ENCODE data around the gene AICDA.
"Not testable (repeated sequence)": the region's sequence is repeated elsewhere in the genome, so short reads cannot be mapped to it uniquely, and the experiment has no call there.

AICDA gene

DNA sequence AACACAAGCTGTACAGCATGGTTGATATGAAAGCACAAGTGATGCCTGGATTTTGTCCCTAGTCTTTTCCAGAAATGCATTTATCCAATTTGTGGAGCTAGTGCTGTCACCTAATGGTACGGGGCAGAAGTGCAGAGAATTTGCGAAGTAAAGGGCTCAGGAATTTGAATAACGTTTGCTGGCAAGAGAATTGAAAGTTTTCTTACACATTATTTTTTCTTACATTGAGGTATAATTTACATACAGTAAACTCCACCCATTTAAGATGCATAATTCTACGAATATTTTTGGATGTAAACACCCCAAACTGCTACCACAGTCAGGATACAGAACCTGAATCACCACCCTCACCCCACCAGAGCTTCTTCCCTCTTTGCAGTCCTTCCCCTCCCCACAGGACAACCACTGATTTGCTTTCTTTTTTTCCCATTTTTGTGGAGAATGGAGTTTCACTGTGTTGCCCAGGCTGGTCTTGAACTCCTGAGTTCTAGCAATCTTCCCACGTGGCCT is 3.5 kb downstream of the AICDA start:
- peak; percentile 77 for FAIRE-seq

- no peak for FAIRE-seq
These were observed 5.8 kb downstream of the AICDA start for GRCh38 chr12:8606890-8607289.

GRCh38 chr12:8605057-8605456 is 7.6 kb downstream of the AICDA start:
- no peak for FAIRE-seq

DNA sequence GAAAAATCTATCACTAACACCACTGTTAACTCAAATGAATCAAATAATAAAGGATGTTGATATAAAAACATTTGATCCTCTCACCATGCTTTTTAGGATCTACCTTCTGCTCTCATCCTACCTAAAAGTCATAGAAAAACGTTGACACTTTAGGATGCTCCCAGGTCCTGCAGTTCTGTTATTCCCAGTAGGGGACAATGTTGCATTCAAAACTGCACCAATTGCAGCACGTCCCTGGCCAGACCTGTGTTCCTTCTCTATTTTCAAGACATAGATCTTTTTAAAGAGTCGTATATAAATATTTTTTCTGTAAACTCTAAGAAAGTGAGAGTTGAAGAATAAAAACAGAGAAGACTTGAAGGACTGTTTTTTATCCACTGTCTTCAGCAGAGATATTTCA is 8.8 kb downstream of the AICDA start:
- no peak for FAIRE-seq

GRCh38 chr12:8603286-8603685 is 9.4 kb downstream of the AICDA start:
- no peak for FAIRE-seq

- FAIRE-seq: no peak
These were observed 16.1 kb downstream of the AICDA start for GRCh38 chr12:8596561-8596960.

DNA sequence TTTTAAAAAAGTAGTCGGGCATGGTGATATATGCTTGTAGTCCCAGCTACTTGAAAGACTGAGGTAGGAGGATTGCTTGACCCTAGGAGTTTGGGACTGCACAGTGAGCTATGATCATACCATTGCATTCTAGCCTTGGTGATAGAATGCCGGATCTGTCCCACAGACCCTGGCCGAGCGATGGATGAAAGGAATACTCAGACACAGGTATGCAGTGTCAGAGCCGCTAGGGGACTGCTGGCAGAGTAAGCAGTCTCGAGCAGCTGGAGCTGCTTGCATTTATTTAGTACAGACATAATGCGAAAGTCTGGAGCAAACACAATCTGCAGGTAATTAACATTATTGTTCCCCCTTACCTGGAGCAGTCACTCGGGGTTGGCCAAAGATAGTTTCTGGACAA is 18.6 kb downstream of the AICDA start:
- no peak for FAIRE-seq

DNA sequence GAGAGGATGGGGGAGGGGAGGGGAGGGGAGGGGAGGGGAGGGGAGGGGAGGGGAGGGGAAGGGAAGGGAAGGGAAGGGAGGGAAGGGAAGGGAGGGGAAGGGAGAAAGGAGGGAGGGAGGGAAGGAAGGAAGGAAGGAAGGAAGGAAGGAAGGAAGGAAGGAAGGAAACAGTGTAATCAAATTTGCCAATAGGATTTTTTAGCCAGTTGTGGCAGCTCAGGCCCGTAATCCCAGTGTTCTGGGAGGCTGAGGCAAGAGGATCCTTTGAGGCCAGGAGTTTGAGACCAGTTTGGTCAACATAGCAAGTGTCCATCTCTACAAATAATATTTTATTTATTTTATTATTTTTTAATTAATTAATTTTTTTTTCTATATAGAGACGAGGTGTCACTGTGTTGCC is 19.4 kb downstream of the AICDA start:
- FAIRE-seq: no peak

- FAIRE-seq: no peak
These were observed 21.7 kb downstream of the AICDA start for GRCh38 chr12:8590842-8591545.

- no peak for FAIRE-seq
These were observed 23.0 kb downstream of the AICDA start for GRCh38 chr12:8589679-8590078.

GRCh38 chr12:8584478-8584877 is 28.2 kb downstream of the AICDA start:
- not testable (repeated sequence) for FAIRE-seq

DNA sequence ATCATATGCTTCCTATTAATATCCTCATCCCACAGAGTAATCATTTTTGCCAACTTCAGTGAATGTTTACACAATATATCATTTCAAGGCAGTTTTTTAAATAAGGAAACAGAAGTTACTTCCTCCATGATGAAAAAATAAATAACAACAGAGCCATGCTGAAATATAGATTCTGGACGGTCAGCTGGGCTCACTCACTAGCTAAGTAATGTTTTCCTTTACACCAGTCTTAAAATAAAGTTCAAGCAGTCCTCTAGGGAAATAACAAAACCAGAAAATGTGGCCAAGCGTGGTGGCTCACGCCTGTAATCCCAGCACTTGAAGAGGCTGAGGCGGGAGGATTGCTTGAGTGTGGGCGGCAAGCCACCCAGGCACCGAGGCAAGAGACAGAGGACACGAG is 28.7 kb downstream of the AICDA start:
- no peak for FAIRE-seq

- FAIRE-seq: no peak
These were observed 31.4 kb downstream of the AICDA start for GRCh38 chr12:8581098-8581784.

DNA sequence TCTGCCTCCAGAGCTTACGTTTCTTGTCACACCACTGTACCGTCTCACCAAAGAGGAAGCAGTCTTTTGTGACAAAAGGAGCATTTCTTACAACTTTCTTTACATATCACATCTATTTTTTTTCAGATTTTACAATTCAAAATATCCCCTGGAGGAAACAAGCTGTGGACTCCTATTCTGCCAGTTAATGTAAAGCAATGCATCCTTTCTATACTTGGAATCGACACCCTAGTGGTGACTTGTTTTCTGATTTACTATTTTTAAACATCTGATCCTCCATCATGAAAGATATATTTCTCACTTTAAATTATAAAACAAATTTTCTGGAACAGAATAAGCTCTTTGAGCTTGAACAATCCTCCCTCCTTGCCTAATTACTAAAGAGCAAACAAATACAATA is 34.8 kb downstream of the AICDA start:
- no peak for FAIRE-seq

GRCh38 chr12:8572507-8572906 is 40.2 kb downstream of the AICDA start:
- no peak for FAIRE-seq

- FAIRE-seq: no peak
These were observed 46.1 kb downstream of the AICDA start for GRCh38 chr12:8566525-8566924.

- not testable (repeated sequence) for FAIRE-seq
These were observed 46.6 kb downstream of the AICDA start for GRCh38 chr12:8566052-8566451.

DNA sequence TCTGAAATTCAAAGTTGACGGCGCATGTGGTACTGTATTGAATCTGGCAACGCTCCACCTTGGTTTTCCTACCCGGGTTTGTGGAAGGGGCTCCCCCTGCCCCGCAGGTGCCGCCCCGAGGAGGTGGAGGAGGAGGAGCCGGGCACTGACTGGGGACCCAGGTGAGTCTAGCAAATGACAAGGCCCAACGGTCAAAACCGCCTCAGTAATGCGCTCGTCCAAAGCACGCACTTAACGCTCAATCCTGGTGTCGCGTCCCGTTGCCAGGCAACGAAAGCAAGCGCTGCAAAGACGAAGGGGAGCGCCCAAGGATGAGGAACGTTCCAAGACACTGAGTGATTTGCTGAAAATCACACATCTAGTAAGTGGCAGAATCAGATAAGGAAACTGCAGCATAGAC is 48.0 kb downstream of the AICDA start:
- FAIRE-seq: no peak

DNA sequence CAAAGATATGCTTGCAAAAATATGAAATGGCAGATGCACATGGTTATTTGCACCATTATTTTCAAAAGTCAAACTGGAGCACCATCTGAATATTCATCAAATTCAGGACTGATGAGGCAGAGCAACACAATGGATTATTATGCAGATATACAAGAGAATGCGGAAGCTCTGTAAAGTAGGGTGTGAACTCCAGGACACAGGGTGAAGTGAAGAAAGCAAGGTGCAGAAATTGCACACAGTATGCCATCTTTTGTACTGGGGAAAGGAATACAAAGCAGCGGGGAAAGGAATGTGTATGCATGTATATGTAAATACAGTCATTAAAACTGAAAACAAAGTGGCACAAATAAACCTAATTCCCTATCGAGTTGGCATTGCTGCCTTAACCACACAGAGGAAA is 49.3 kb downstream of the AICDA start:
- FAIRE-seq: no peak

DNA sequence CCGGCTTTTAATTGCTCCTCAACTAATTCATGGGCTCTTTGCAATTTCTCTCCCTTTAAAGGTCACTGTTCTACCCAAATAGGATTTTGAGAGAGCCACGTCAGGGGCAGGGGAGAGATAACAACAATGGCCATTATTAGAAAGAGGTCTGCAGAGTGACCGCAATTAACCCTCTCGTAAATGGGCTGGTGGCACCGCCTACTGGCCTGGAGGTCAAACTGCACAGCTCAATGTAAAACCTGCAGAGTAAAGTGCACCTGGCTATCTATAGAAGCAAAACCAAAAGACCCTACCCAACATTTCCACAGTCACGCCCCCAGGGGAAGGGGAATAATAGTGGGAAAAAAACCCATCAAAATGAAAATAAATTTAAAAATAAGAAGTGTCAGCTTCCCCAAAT is 50.3 kb downstream of the AICDA start:
- no peak for FAIRE-seq

- FAIRE-seq: no peak
These were observed 51.6 kb downstream of the AICDA start for GRCh38 chr12:8561011-8561410.

DNA sequence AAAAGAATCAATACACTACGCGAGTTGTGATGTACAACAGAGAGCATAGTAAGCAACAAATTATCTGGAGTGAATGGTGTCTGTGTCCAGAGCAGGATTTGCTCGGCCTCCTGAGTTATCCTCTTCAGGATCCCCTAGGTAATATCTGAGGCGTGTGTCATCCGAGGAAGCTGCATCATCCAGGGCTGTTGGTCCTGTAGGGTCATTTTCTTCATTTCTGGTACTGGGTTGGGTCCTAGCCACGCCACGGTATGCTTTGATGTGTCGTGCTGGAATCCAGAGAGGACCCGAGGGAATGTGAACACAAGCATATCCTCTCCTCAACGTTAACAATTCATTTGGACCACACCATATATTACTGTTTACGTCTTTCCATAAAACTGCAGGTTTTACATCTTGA is 53.0 kb downstream of the AICDA start:
- FAIRE-seq: no peak

GRCh38 chr12:8556531-8557097 is 56.0 kb downstream of the AICDA start:
- FAIRE-seq: no peak
